SH-SY5Y (cell line): ENCODE measurements around the gene KRT4.

Experiments
- GATA2 ChIP-seq: IDR thresholded peaks from 2 replicates; pipeline ENCODE4 v1.6.1; 2011; ENCODE audit warnings: mild to moderate bottlenecking, low read depth, low read length
- GATA3 ChIP-seq: IDR thresholded peaks from 2 replicates; pipeline ENCODE4 v1.6.1; 2011; ENCODE audit warnings: low read depth, mild to moderate bottlenecking, low read length, moderate library complexity

KRT4 gene

GRCh38 chr12:52839436-52840105 is 25.7 kb upstream of the KRT4 start:
- no peak for TF ChIP-seq GATA2
- TF ChIP-seq GATA3, result no peak

GRCh38 chr12:52838609-52839435 is 24.9 kb upstream of the KRT4 start:
- TF ChIP-seq GATA2 (no peak), GATA3 (no peak)

- TF ChIP-seq GATA3 (no peak), GATA2 (no peak)
These were observed 24.1 kb upstream of the KRT4 start for GRCh38 chr12:52837781-52838608.

GRCh38 chr12:52837413-52837741 is 23.5 kb upstream of the KRT4 start:
- no peak for TF ChIP-seq GATA3
- TF ChIP-seq GATA2, result no peak

GRCh38 chr12:52836491-52837412 is 22.8 kb upstream of the KRT4 start:
- TF ChIP-seq GATA2 (no peak), GATA3 (no peak)

- no peak for TF ChIP-seq GATA2
- TF ChIP-seq GATA3, result no peak
These were observed 22.1 kb upstream of the KRT4 start for GRCh38 chr12:52836042-52836466.

- TF ChIP-seq GATA3, result no peak
- no peak for TF ChIP-seq GATA2
These were observed 21.5 kb upstream of the KRT4 start for GRCh38 chr12:52835271-52836041.

- TF ChIP-seq GATA2, result no peak
- TF ChIP-seq GATA3, result no peak
These were observed 20.7 kb upstream of the KRT4 start for GRCh38 chr12:52834727-52835001.

- TF ChIP-seq GATA3, result no peak
- no peak for TF ChIP-seq GATA2
These were observed 20.2 kb upstream of the KRT4 start, which contains the start of gene KRT79 for GRCh38 chr12:52833922-52834726. TSS of gene KRT79 (minus strand) at chr12:52834311. CDS start at chr12:52834260, 51 bp downstream.

- TF ChIP-seq GATA2, result no peak
- TF ChIP-seq GATA3, result no peak
These were observed 19.3 kb upstream of the KRT4 start for GRCh38 chr12:52832985-52833905.

- TF ChIP-seq GATA2, result no peak
- no peak for TF ChIP-seq GATA3
These were observed 18.5 kb upstream of the KRT4 start for GRCh38 chr12:52832451-52832850.
